Endothelial cell of umbilical vein (primary cell): Measurements from ENCODE around the gene TRIM10. TPM values are rescaled to one million over a fixed set of nuclear protein-coding genes. Genes with fewer than 3 reads are reported as not detected.

Experiments
- BruUV-seq: library from RNA; stranded (reverse); fragments of 400-500 nt; replicated peaks from 2 replicates; lab custom pipeline; 2021; lab: Mats Ljungman, UMichigan
- CTCF ChIA-PET: fragments of 300-600, 350-600 bp; sonication (Branson Sonifier 250); formaldehyde crosslinking; loops from one replicate; lab custom pipeline; 2021; ENCODE audit warnings: antibody characterized with exemption, inconsistent platforms; lab: Charles Lee
- POLR2A ChIA-PET: fragments of 300-600, 350-600 bp; sonication (Branson Sonifier 250); formaldehyde crosslinking; loops from one replicate; lab custom pipeline; 2021; ENCODE audit warnings: antibody characterized with exemption, inconsistent platforms; lab: Charles Lee
- DNase-seq: peaks from one replicate; pipeline ENCODE4 v3.0.0-alpha.2; 2011; ENCODE audit warnings: low read depth, low spot score
- FAIRE-seq: peaks from 2 replicates; lab custom pipeline; 2011; peaks lifted over from hg19 to GRCh38; lab: Jason Lieb, UNC
- H2AFZ ChIP-seq: 2 replicates; pipeline ENCODE4 v1.6.0; 2012; ENCODE audit warnings: low read depth, low read length, control low read depth, inconsistent platforms
- H3K27ac ChIP-seq: 2 replicates; pipeline ENCODE4 v1.5.1; 2011; ENCODE audit warnings: low read depth, mild to moderate bottlenecking, control low read depth, low read length, moderate library complexity; ENCODE audit not compliant: insufficient read depth
- H3K27me3 ChIP-seq, 2 experiments: 2 replicates each; pipeline versions ENCODE4 v1.6.0 to v1.6.1; 2011; ENCODE audit warnings: low read length in 2 of 2, mixed read lengths in 1 of 2; ENCODE audit not compliant: control insufficient read depth in 2 of 2, insufficient read depth in 2 of 2
- H3K36me3 ChIP-seq, 2 experiments: 2 replicates in 1 of 2; 3 replicates in 1 of 2; pipeline ENCODE4 v1.5.1; 2011; ENCODE audit warnings: low read length in 2 of 2, mild to moderate bottlenecking in 1 of 2, moderate library complexity in 1 of 2; ENCODE audit not compliant: control insufficient read depth in 2 of 2, insufficient read depth in 2 of 2; ENCODE audit errors: extremely low read depth in 1 of 2
- H3K4me1 ChIP-seq: 3 replicates; pipeline ENCODE4 v1.5.1; 2011; ENCODE audit warnings: mild to moderate bottlenecking, low read length; ENCODE audit not compliant: control insufficient read depth, insufficient read depth; ENCODE audit errors: extremely low read depth
- H3K4me2 ChIP-seq: 2 replicates; pipeline ENCODE4 v1.6.1; 2011; ENCODE audit warnings: low read length, control low read depth, mixed read lengths; ENCODE audit not compliant: insufficient read depth
- H3K4me3 ChIP-seq, 3 experiments: fragments of 200-600 bp in 1 of 3; sonication (generic), shearing (Covaris generic) in 1 of 3; replicated peaks in 1 of 3; 2 replicates each; pipeline ENCODE4 v1.5.1; 2011 to 2016; ENCODE audit warnings: control low read depth in 3 of 3, low read length in 3 of 3, mild to moderate bottlenecking in 2 of 3, inconsistent platforms in 1 of 3, low read depth in 1 of 3, moderate library complexity in 1 of 3; ENCODE audit not compliant: insufficient read depth in 1 of 3
- H3K79me2 ChIP-seq: 2 replicates; pipeline ENCODE4 v1.6.0; 2012; ENCODE audit warnings: low read length, inconsistent platforms; ENCODE audit not compliant: control insufficient read depth, insufficient read depth
- H3K9ac ChIP-seq: replicated peaks from 2 replicates; pipeline ENCODE3; 2011; ENCODE audit warnings: low read length, control low read depth; ENCODE audit not compliant: insufficient read depth; ENCODE audit errors: extremely low read depth
- H3K9me1 ChIP-seq: replicated peaks from 3 replicates; pipeline ENCODE4 v1.6.0; 2011; ENCODE audit warnings: mild to moderate bottlenecking, low read length; ENCODE audit not compliant: control insufficient read depth, insufficient read depth; ENCODE audit errors: extremely low read depth
- H3K9me3 ChIP-seq: replicated peaks from 2 replicates; pipeline ENCODE4 v1.5.1; 2012; ENCODE audit warnings: low read length, inconsistent platforms; ENCODE audit not compliant: control insufficient read depth, insufficient read depth
- H4K20me1 ChIP-seq: replicated peaks from 2 replicates; pipeline ENCODE3; 2011; ENCODE audit warnings: mild to moderate bottlenecking, low read length; ENCODE audit not compliant: control insufficient read depth, insufficient read depth; ENCODE audit errors: extremely low read depth
- EZH2 ChIP-seq: IDR thresholded peaks from 2 replicates; pipeline ENCODE4 v1.6.1; 2012; ENCODE audit warnings: borderline replicate concordance, low read depth, mild to moderate bottlenecking, moderate library complexity, low read length, inconsistent platforms; ENCODE audit not compliant: severe bottlenecking
- FOS ChIP-seq: IDR thresholded peaks from 2 replicates; pipeline ENCODE4 v1.6.1; 2011; ENCODE audit warnings: mild to moderate bottlenecking, low read length, moderate library complexity, borderline replicate concordance; ENCODE audit not compliant: insufficient read depth
- GATA2 ChIP-seq: IDR thresholded peaks from 2 replicates; pipeline ENCODE4 v1.7.0; 2011; ENCODE audit warnings: low read depth, mild to moderate bottlenecking, moderate library complexity, mixed read lengths, low read length; ENCODE audit not compliant: insufficient read length, insufficient read depth
- JUN ChIP-seq: IDR thresholded peaks from 2 replicates; pipeline ENCODE4 v1.6.1; 2011; ENCODE audit warnings: borderline replicate concordance, low read depth; ENCODE audit not compliant: insufficient read length, insufficient read depth
- MYC ChIP-seq: IDR thresholded peaks from one replicate; pipeline ENCODE4 v1.6.1; 2011; ENCODE audit warnings: mild to moderate bottlenecking, low read depth, low read length
- POLR2A ChIP-seq: IDR thresholded peaks from 2 replicates; pipeline ENCODE4 v1.6.1; 2012; ENCODE audit warnings: low read depth, mild to moderate bottlenecking, control low read depth, low read length
- POLR2AphosphoS5 ChIP-seq: IDR thresholded peaks from 2 replicates; pipeline ENCODE4 v1.6.1; 2012; ENCODE audit warnings: low read depth, mild to moderate bottlenecking, control low read depth, low read length, moderate library complexity; ENCODE audit not compliant: insufficient read depth
- dilution Hi-C: fragments of 300-500 bp; cut with MboI; formaldehyde crosslinking; loops from one replicate; pipeline ENCODE4 v1.15.0; 2019; ENCODE audit warnings: low sequenced_read_pairs; ENCODE audit not compliant: extremely low pct_ligation_motif_present
- intact Hi-C: fragments of 100-400 bp; cut with micrococcal nuclease; formaldehyde crosslinking; loops from one replicate; pipeline ENCODE4 v1.10.0; 2022
- polyA plus RNA-seq, 4 experiments: library from polyadenylated mRNA; depleted of rRNA in 3 of 4; stranded (reverse) in 3 of 4; unstranded in 1 of 4; fragments of >200 nt; gene quantifications; 2 replicates each; pipeline versions ENCODE4 v1.2.1 to v1.2.3, GENCODE V29; 2011 to 2012; ENCODE audit warnings: missing spikeins in 1 of 4
- total RNA-seq: library from RNA; stranded (reverse); gene quantifications from 2 replicates; pipeline ENCODE4 v1.2.3, GENCODE V29; 2021
- TF ChIP-seq, protein P1 (sequence below): IDR thresholded peaks from 2 replicates; pipeline ENCODE4 v1.6.1; 2011; ENCODE audit not compliant: insufficient read depth, insufficient read length
- TF ChIP-seq, protein P2 (sequence below), 2 donors: IDR thresholded peaks; 1 replicate in 1 of 2; 2 replicates in 1 of 2; pipeline ENCODE4 v1.5.1; 2011; ENCODE audit warnings: low read length in 2 of 2, mild to moderate bottlenecking in 2 of 2, moderate library complexity in 2 of 2, control low read depth in 1 of 2, inconsistent platforms in 1 of 2, low read depth in 1 of 2; ENCODE audit not compliant: insufficient read depth in 1 of 2; ENCODE audit errors: extremely low read depth in 1 of 2

Gene TRIM10
- total and polyA plus RNA-seq, 2 donors (not counting 3 experiments of a cell fraction or from before 2014, with no cell fraction given): not detected

GRCh38 chr6:30113841-30114240 lies 47.2 kb downstream of the TRIM10 start:
- Histone ChIP-seq H3K27me3 (peaks cover 33 to 49% of the 10 kb centered on the region in 2 experiments), H3K36me3 (no peaks in the 10 kb centered on the region), H3K4me2 (no peak overlapping the region), H2AFZ (no peak overlapping the region), H3K27ac (no peak overlapping the region), H3K9me3 (no peaks in the 10 kb centered on the region), H3K9ac (no peak overlapping the region), H3K9me1 (no peaks in the 10 kb centered on the region), H3K79me2 (no peaks in the 10 kb centered on the region), H3K4me1 (no peaks in the 10 kb centered on the region), H4K20me1 (no peaks in the 10 kb centered on the region), H3K4me3 (no peak overlapping the region)
- FAIRE-seq: no peak
- ChIA-PET POLR2A (no interaction called here), CTCF (interaction anchor here (1.4 kb wide), 1 partner anchor 17 kb away, joined by 4 read pairs; no protein-coding TSS in a partner anchor)
- TF ChIP-seq, protein P1, sequence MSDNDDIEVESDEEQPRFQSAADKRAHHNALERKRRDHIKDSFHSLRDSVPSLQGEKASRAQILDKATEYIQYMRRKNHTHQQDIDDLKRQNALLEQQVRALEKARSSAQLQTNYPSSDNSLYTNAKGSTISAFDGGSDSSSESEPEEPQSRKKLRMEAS: no peak
- TF ChIP-seq EZH2: no peak
- TF ChIP-seq POLR2AphosphoS5: no peak
- TF ChIP-seq POLR2A: no peak
- TF ChIP-seq MYC: no peak
- no peak for TF ChIP-seq FOS
- TF ChIP-seq, protein P2, sequence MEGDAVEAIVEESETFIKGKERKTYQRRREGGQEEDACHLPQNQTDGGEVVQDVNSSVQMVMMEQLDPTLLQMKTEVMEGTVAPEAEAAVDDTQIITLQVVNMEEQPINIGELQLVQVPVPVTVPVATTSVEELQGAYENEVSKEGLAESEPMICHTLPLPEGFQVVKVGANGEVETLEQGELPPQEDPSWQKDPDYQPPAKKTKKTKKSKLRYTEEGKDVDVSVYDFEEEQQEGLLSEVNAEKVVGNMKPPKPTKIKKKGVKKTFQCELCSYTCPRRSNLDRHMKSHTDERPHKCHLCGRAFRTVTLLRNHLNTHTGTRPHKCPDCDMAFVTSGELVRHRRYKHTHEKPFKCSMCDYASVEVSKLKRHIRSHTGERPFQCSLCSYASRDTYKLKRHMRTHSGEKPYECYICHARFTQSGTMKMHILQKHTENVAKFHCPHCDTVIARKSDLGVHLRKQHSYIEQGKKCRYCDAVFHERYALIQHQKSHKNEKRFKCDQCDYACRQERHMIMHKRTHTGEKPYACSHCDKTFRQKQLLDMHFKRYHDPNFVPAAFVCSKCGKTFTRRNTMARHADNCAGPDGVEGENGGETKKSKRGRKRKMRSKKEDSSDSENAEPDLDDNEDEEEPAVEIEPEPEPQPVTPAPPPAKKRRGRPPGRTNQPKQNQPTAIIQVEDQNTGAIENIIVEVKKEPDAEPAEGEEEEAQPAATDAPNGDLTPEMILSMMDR (IDR thresholded peaks at IDR 0.05; ENCODE audit: extremely low read depth in 1 of 2, insufficient read depth in 1 of 2, low read depth in 1 of 2, low read length in 2 of 2): no peak
- TF ChIP-seq JUN: no peak
- no peak for TF ChIP-seq GATA2
- DNase-seq: no peak
- BruUV-seq: no TSS peak
- dilution Hi-C loops (no loop called here), intact Hi-C loops (no loop called here)
